Kasumi-1 (cell line): ENCODE data around the gene IGF2.

ENCODE experiments used
- DNase-seq, 2 experiments: peaks; one replicate each; lab custom pipeline; 2025; lab: John Stamatoyannopoulos, UW

Gene IGF2

GRCh38 chr11:2091786-2092463, 47.3 kb downstream of the IGF2 start:
- DNase-seq: no peak

- no peak for DNase-seq
These were observed 48.0 kb downstream of the IGF2 start for GRCh38 chr11:2091112-2091746.

GRCh38 chr11:2090172-2091111, 48.7 kb downstream of the IGF2 start:
- no peak for DNase-seq

- DNase-seq: no peak
These were observed 49.5 kb downstream of the IGF2 start for GRCh38 chr11:2089536-2090165.

- DNase-seq: no peak
These were observed 50.2 kb downstream of the IGF2 start for GRCh38 chr11:2088746-2089535.

- no peak for DNase-seq
These were observed 50.9 kb downstream of the IGF2 start for GRCh38 chr11:2088284-2088683.

GRCh38 chr11:2086239-2087040, 52.7 kb downstream of the IGF2 start:
- DNase-seq: no peak

GRCh38 chr11:2085251-2086066, 53.7 kb downstream of the IGF2 start:
- no peak for DNase-seq

GRCh38 chr11:2084721-2085120, 54.5 kb downstream of the IGF2 start:
- DNase-seq: no peak
